Measurements from ENCODE around the gene RPS26. TPM values are rescaled to one million over a fixed set of nuclear protein-coding genes. Genes with fewer than 3 reads are reported as not detected.
A peak's percentile ranks its signal among the peaks of the same experiment; 100 is the strongest.

Gene RPS26
- total and polyA plus RNA-seq, 2 of the 13 experiments (the other 11 are each of a cell fraction or from before 2014, with no cell fraction given), result 150 to 421 TPM

- Histone ChIP-seq H3K4me2 (ENCODE audit: low read depth, low read length) (no peak overlapping the region), H3K27ac (ENCODE audit: extremely low read length, insufficient read depth, low read length) (peak overlapping the region; percentile 17), H2AFZ (ENCODE audit: low read length) (no peak overlapping the region), H3K9me3 (ENCODE audit: low read length) (no peaks in the 10 kb centered on the region), H3K27me3 (ENCODE audit: control insufficient read depth in 1 of 2, insufficient read depth in 2 of 2, low read length in 2 of 2) (no peaks in the 10 kb centered on the region), H3K4me1 (ENCODE audit: insufficient read depth, low read length) (peaks cover 31% of the 10 kb centered on the region), H3K79me2 (ENCODE audit: insufficient read depth, low read length) (peaks cover 4% of the 10 kb centered on the region), H4K20me1 (ENCODE audit: insufficient read depth, low read length) (no peaks in the 10 kb centered on the region), H3K36me3 (replicated peaks in 1 of 2; ENCODE audit: control insufficient read depth in 1 of 2, insufficient read depth in 2 of 2, low read length in 2 of 2) (peaks cover 0 to 20% of the 10 kb centered on the region in 2 experiments; a peak in 4 of 5 replicates), H3K4me3 (replicated peaks in 1 of 3; ENCODE audit: insufficient read depth in 1 of 3, low read depth in 2 of 3, low read length in 3 of 3) (no peak overlapping the region), H3K9ac (ENCODE audit: insufficient read depth, low read depth, low read length) (no peak overlapping the region)
- TF ChIP-seq ESRRA (CRISPR knock-in tag; IDR thresholded peaks at IDR 0.05; ENCODE audit: low read depth) (no peak), MED8 (CRISPR knock-in tag; IDR thresholded peaks at IDR 0.05; ENCODE audit: insufficient replicate concordance) (no peak), RBFOX2 (IDR thresholded peaks at IDR 0.05; ENCODE audit: low read depth, low read length) (no peak), SMAD1 (CRISPR knock-in tag; IDR thresholded peaks at IDR 0.05; ENCODE audit: borderline replicate concordance, low read depth) (no peak), U2AF2 (IDR thresholded peaks at IDR 0.05; ENCODE audit: low read depth, low read length) (no peak), ZC3H4 (CRISPR knock-in tag; IDR thresholded peaks at IDR 0.05; ENCODE audit: borderline replicate concordance) (no peak), RBM22 (optimal IDR thresholded peaks at IDR 0.05; ENCODE audit: low read length) (no peak), ZNF335 (CRISPR knock-in tag; IDR thresholded peaks at IDR 0.05) (no peak), RFX1 (IDR thresholded peaks at IDR 0.05) (no peak)
- TF ChIP-seq, protein P1, sequence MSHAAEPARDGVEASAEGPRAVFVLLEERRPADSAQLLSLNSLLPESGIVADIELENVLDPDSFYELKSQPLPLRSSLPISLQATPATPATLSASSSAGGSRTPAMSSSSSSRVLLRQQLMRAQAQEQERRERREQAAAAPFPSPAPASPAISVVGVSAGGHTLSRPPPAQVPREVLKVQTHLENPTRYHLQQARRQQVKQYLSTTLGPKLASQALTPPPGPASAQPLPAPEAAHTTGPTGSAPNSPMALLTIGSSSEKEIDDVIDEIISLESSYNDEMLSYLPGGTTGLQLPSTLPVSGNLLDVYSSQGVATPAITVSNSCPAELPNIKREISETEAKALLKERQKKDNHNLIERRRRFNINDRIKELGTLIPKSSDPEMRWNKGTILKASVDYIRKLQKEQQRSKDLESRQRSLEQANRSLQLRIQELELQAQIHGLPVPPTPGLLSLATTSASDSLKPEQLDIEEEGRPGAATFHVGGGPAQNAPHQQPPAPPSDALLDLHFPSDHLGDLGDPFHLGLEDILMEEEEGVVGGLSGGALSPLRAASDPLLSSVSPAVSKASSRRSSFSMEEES (CRISPR knock-in tag; IDR thresholded peaks at IDR 0.05), result no peak
- 88% methylated on average over 2 of the region's 2 CpGs for WGBS (ENCODE audit: low lambda C conversion rate)
- CTCF ChIA-PET (ENCODE audit: low intra/inter-chr PET ratio, low total read pairs), result no interaction called here
- intact Hi-C loops (cut with micrococcal nuclease; ENCODE audit: unreplicated experiment), result loop anchor here (5.0 kb wide), 1 partner anchor 300 kb away; no protein-coding TSS in a partner anchor
- POLR2A ChIA-PET, result no interaction called here
- DNase-seq (ENCODE audit: low spot score), result no peak
- FAIRE-seq, result no peak
- BruUV-seq (replicated peaks), result no TSS peak
- in situ Hi-C loops (cut with HindIII; ENCODE audit: extremely low pct_ligation_motif_present, low pct_unique_long_range_greater_than_20kb), result loop anchor here (10.0 kb wide), 1 partner anchor 62 kb away; the partner anchor contains the start of gene RAB5B
- ATAC-seq, result no peak
Observed at GRCh38 chr12:56037161-56037560, 4.6 kb upstream of the RPS26 start.
